ENCODE data around the gene PCID2. TPM values are rescaled to one million over a fixed set of nuclear protein-coding genes. Genes with fewer than 3 reads are reported as not detected.

Gene PCID2
- total and polyA plus RNA-seq, 2 of the 13 experiments (the other 11 are each of a cell fraction or from before 2014, with no cell fraction given) = 65.0 to 111 TPM

GRCh38 chr13:113141601-113141970 is 66.9 kb downstream of the PCID2 start (continued):
- TF ChIP-seq ZGPAT (CRISPR knock-in tag; IDR thresholded peaks at IDR 0.05) (no peak), CREM (IDR thresholded peaks at IDR 0.05) (no peak), CREM (CRISPR knock-in tag; IDR thresholded peaks at IDR 0.05) (no peak), CREB3 (CRISPR knock-in tag; IDR thresholded peaks at IDR 0.05) (no peak), KDM5A (IDR thresholded peaks at IDR 0.05; ENCODE audit: borderline replicate concordance, low read length) (no peak), HNRNPK (IDR thresholded peaks at IDR 0.05; ENCODE audit: low read depth, low read length, poor library complexity, severe bottlenecking) (no peak), AHR (CRISPR knock-in tag; IDR thresholded peaks at IDR 0.05) (no peak), PATZ1 (CRISPR knock-in tag; IDR thresholded peaks at IDR 0.05) (no peak)

All from HepG2 (cell line).